Kidney (tissue), 14 donors: Measurements from ENCODE around the gene FBL. TPM values are rescaled to one million over a fixed set of nuclear protein-coding genes. Genes with fewer than 3 reads are reported as not detected.
A peak's percentile ranks its signal among the peaks of the same experiment; 100 is the strongest.

Source experiments
- DNase-seq, 5 donors: peaks; one replicate each; pipeline ENCODE4 v3.0.0-alpha.2; 2013 to 2020
- FAIRE-seq: peaks from 2 replicates; lab custom pipeline; 2012; peaks lifted over from hg19 to GRCh38; lab: Jason Lieb, UNC
- H3K27ac ChIP-seq, 2 donors: one replicate each; pipeline ENCODE4 v1.7.0; 2013; ENCODE audit warnings: low read depth in 2 of 2, low read length in 2 of 2, inconsistent platforms in 1 of 2
- H3K27me3 ChIP-seq: one replicate; pipeline ENCODE4 v1.7.1; 2013; ENCODE audit warnings: low read length, inconsistent platforms; ENCODE audit not compliant: control insufficient read depth, insufficient read depth
- H3K36me3 ChIP-seq, 3 donors: one replicate each; pipeline versions ENCODE4 v1.7.0 to v1.7.1; 2013; ENCODE audit warnings: low read length in 3 of 3, control low read depth in 1 of 3, inconsistent platforms in 1 of 3; ENCODE audit not compliant: insufficient read depth in 3 of 3, control insufficient read depth in 2 of 3
- H3K4me1 ChIP-seq, 3 donors: one replicate each; pipeline versions ENCODE4 v1.7.0 to v1.7.1; 2013; ENCODE audit warnings: low read length in 3 of 3, inconsistent platforms in 1 of 3, low read depth in 1 of 3; ENCODE audit not compliant: control insufficient read depth in 2 of 3, insufficient read depth in 2 of 3
- H3K4me3 ChIP-seq, 3 donors: one replicate each; pipeline versions ENCODE4 v1.7.0 to v1.8.1; 2013; ENCODE audit warnings: low read length in 3 of 3, control low read depth in 1 of 3, inconsistent platforms in 1 of 3
- H3K9ac ChIP-seq, 3 donors: one replicate each; pipeline versions ENCODE4 v1.7.0 to v1.7.1; 2013; ENCODE audit warnings: low read length in 3 of 3, control low read depth in 1 of 3, inconsistent platforms in 1 of 3
- H3K9me3 ChIP-seq, 3 donors: one replicate each; pipeline versions ENCODE4 v1.7.0 to v1.7.1; 2013; ENCODE audit warnings: low read length in 3 of 3, control low read depth in 1 of 3, inconsistent platforms in 1 of 3; ENCODE audit not compliant: control insufficient read depth in 2 of 3, insufficient read depth in 1 of 3
- intact Hi-C: fragments of 100-400 bp; cut with DNase I; formaldehyde crosslinking; loops from one replicate; pipeline ENCODE4 v1.11.1; 2022
- polyA plus RNA-seq: library from polyadenylated mRNA; stranded (reverse); fragments of 350-450 nt; fragmentation: Illumina TruSeq; extraction: RNeasy Lipid Tissue Mini Kit (QIAGEN cat#74804); gene quantifications from one replicate; pipeline ENCODE4 v1.2.3, GENCODE V29; 2014; ENCODE audit warnings: low read depth, low replicate concordance; ENCODE audit not compliant: insufficient read depth
- total RNA-seq: library from RNA; stranded (reverse); fragmentation: NEBNext Ultra II Directional; extraction: Animal tissue kit (Norgen Biotek cat#: 25700); gene quantifications from one replicate; pipeline ENCODE4 v1.2.1, GENCODE V29; 2021
- TF ChIP-seq, protein P1 (sequence below): IDR thresholded peaks from 3 replicates; pipeline ENCODE4 v1.5.1; 2012; ENCODE audit warnings: mild to moderate bottlenecking, moderate library complexity, borderline replicate concordance; ENCODE audit not compliant: insufficient read depth; ENCODE audit errors: extremely low read depth
- donor health status: control.
- donor health status: control.
- donor health status: control.
- donor health status: control.
- donor health status: control.
- donor health status: DM: yes; HTN: yes; CAD: no.
- donor health status: Normal renal cell carcinoma (clear cell type).

The FBL gene
- total and polyA plus RNA-seq, 2 donors from 2014 or later, result 155 to 165 TPM

DNA sequence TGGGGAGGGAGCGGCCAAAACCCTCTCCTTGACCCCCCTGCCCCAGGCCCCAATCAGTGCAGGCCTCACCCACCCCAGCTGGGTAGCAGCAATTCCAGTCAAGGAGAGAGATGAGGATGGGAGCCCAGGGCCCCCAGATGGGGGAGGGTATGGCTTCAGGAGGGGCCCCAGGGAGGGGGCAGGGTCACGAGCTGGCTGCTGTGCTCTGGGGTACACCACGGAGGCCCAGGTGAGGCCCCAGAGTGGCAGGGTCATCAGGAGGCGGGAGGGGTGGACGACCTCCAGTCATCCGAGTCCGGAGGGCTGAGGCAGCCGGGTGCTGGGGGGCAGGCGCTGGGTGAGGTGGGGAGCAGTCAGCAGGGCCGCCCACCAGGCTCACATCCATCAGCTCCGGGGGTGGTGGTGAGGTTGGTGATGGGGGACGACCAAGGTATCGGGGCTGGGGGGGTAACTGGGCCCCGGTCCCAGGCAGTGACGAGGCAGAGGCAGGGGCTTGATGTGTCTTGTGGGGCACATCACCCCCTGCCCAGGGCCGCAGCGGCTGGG lies 20.6 kb downstream of the FBL start:
- FAIRE-seq (no peak), DNase-seq (peak in 2 of 5 donors; percentile 77 to 82)
- TF ChIP-seq, protein P1, sequence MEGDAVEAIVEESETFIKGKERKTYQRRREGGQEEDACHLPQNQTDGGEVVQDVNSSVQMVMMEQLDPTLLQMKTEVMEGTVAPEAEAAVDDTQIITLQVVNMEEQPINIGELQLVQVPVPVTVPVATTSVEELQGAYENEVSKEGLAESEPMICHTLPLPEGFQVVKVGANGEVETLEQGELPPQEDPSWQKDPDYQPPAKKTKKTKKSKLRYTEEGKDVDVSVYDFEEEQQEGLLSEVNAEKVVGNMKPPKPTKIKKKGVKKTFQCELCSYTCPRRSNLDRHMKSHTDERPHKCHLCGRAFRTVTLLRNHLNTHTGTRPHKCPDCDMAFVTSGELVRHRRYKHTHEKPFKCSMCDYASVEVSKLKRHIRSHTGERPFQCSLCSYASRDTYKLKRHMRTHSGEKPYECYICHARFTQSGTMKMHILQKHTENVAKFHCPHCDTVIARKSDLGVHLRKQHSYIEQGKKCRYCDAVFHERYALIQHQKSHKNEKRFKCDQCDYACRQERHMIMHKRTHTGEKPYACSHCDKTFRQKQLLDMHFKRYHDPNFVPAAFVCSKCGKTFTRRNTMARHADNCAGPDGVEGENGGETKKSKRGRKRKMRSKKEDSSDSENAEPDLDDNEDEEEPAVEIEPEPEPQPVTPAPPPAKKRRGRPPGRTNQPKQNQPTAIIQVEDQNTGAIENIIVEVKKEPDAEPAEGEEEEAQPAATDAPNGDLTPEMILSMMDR, result no peak
- Histone ChIP-seq H3K4me1 (peaks cover 0 to 8% (median 5%) of the 10 kb centered on the region in 3 donors), H3K4me3 (no peak overlapping the region), H3K9ac (no peak overlapping the region), H3K27ac (no peak overlapping the region), H3K9me3 (no peaks in the 10 kb centered on the region), H3K27me3 (no peaks in the 10 kb centered on the region), H3K36me3 (peaks cover 10 to 37% (median 16%) of the 10 kb centered on the region in 3 donors)
- intact Hi-C loops, result no loop called here

DNA sequence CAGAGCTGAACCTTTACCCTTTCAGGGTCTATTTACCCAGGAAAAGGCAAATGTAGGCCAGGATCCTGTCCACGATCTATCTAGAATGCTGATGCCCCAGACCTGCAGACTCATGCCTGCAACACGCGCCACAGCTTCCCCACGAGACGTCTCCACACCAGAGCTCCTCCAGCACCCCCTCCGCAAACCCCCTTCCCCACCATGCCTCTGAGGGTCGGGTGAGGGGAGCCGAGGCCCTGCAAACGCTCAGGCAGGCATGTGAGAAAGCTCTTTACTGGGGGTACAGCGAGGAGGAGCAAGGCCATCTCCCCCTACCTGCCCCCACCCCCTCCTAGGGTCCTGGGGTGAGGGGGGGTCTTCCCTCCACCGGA lies 21.1 kb downstream of the FBL start:
- TF ChIP-seq, protein P1, result no peak
- Histone ChIP-seq H3K4me3 (no peak overlapping the region), H3K4me1 (peaks cover 0 to 8% (median 5%) of the 10 kb centered on the region in 3 donors), H3K9me3 (no peaks in the 10 kb centered on the region), H3K27ac (no peak overlapping the region), H3K36me3 (peaks cover 9 to 35% (median 14%) of the 10 kb centered on the region in 3 donors), H3K9ac (peak overlapping the region in 1 of 3 donors; percentile 37), H3K27me3 (no peaks in the 10 kb centered on the region)
- FAIRE-seq (no peak), DNase-seq (no peak)
- intact Hi-C loops, result no loop called here

DNA sequence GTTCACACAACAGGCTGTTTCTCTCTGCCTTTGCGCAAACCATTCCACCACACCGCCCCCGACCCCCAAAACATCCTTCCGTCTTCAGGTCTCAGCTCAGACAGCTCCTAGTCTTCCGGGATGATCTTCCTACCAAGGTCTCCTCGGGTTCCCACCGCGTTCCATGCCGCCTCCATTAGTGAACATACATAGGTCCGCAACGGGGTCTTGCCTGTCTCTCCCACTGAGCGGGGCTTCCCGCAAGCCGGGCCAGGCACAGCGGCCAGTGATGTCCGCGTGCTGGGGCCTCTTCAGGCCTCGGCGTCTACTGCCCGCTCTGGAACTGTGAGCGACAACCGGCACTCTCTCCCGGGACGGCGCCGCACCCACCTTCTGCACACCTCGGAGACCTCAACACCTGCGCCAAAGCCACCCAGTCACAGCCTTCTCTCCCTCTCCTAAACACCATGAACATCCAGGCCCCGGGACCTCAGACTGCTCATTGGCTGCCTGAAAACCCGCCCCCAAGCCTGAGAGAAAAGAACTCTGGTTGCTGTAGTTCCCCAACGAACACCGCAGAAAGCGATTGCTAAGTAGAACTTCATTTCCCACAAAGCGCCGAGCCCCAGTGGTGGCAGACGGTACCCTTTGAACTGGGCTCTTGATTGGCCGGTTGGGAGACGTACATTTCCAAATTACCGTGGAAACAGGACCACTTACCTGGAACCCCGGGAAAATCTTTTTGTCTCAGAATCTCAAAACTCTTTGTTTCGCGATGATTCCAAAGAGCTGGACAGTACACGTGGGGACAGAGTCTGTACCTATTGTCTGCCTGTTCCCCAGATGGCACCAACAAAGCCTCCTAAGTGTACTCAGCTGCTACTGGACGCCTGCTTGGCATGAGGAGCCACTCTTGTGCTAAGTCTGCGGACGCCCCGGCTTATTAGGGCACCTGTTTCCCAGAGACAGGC lies 21.8 kb downstream of the FBL start:
- TF ChIP-seq, protein P1, result no peak
- intact Hi-C loops, result no loop called here
- Histone ChIP-seq H3K4me1 (peaks cover 0 to 8% (median 5%) of the 10 kb centered on the region in 3 donors), H3K36me3 (peaks cover 5 to 28% (median 10%) of the 10 kb centered on the region in 3 donors), H3K9ac (peak overlapping the region; percentile 37 to 84 (median 47)), H3K4me3 (peak overlapping the region; percentile 66 to 95 (median 85)), H3K9me3 (no peaks in the 10 kb centered on the region), H3K27ac (peak overlapping the region in 1 of 2 donors; percentile 26), H3K27me3 (no peaks in the 10 kb centered on the region)
- FAIRE-seq (peak; percentile 98), DNase-seq (peak; percentile 94 to 98 (median 95))
